ENCODE measurements around the gene MYB. TPM values are rescaled to one million over a fixed set of nuclear protein-coding genes. Genes with fewer than 3 reads are reported as not detected.

Gene MYB
- total and polyA plus RNA-seq, 2 donors (not counting 3 experiments of a cell fraction or from before 2014, with no cell fraction given) = 0.14 to 0.53 TPM

GRCh38 chr6:135191508-135192255 lies 10.6 kb downstream of the MYB start:
- intact Hi-C loops (cut with micrococcal nuclease) (no loop called here), dilution Hi-C loops (cut with MboI; ENCODE audit: extremely low pct_ligation_motif_present, low sequenced_read_pairs) (no loop called here)
- H3K4me2 ChIP-seq (ENCODE audit: insufficient read depth, low read length) = no peak overlapping the region
- no peak overlapping the region for H3K4me3 ChIP-seq (replicated peaks in 1 of 3; ENCODE audit: insufficient read depth in 1 of 3, low read depth in 1 of 3, low read length in 3 of 3)
- no peaks in the 10 kb centered on the region for H4K20me1 ChIP-seq (replicated peaks; ENCODE audit: control insufficient read depth, extremely low read depth, insufficient read depth, low read length)
- no peaks in the 10 kb centered on the region for H3K9me1 ChIP-seq (replicated peaks; ENCODE audit: control insufficient read depth, extremely low read depth, insufficient read depth, low read length)
- DNase-seq (ENCODE audit: low read depth, low spot score) = no peak
- TF ChIP-seq POLR2AphosphoS5 (IDR thresholded peaks at IDR 0.05; ENCODE audit: insufficient read depth, low read depth, low read length) = no peak
- no peak for TF ChIP-seq GATA2 (IDR thresholded peaks at IDR 0.05; ENCODE audit: insufficient read depth, insufficient read length, low read depth, low read length)
- no peak for TF ChIP-seq MAX (IDR thresholded peaks at IDR 0.05; ENCODE audit: insufficient read depth, insufficient read length)
- TF ChIP-seq EZH2 (IDR thresholded peaks at IDR 0.05; ENCODE audit: borderline replicate concordance, low read depth, low read length, severe bottlenecking) = no peak
- no peak overlapping the region for H2AFZ ChIP-seq (ENCODE audit: low read depth, low read length)
- BruUV-seq (replicated peaks) = no TSS peak
- no peaks in the 10 kb centered on the region for H3K9me3 ChIP-seq (replicated peaks; ENCODE audit: control insufficient read depth, insufficient read depth, low read length)
- H3K79me2 ChIP-seq (ENCODE audit: control insufficient read depth, insufficient read depth, low read length) = no peaks in the 10 kb centered on the region
- ChIA-PET POLR2A (no interaction called here), CTCF (interaction anchor here (0.6 to 1.9 kb wide), 2 partner anchors 11 to 227 kb away, joined by 3 to 8 read pairs; no protein-coding TSS in a partner anchor)
- H3K36me3 ChIP-seq (ENCODE audit: control insufficient read depth in 2 of 2, extremely low read depth in 1 of 2, insufficient read depth in 2 of 2, low read length in 2 of 2) = no peaks in the 10 kb centered on the region
- FAIRE-seq = no peak
- H3K4me1 ChIP-seq (ENCODE audit: control insufficient read depth, extremely low read depth, insufficient read depth, low read length) = no peaks in the 10 kb centered on the region
- H3K9ac ChIP-seq (replicated peaks; ENCODE audit: extremely low read depth, insufficient read depth, low read length) = no peak overlapping the region
- no peak overlapping the region for H3K27ac ChIP-seq (ENCODE audit: insufficient read depth, low read depth, low read length)
- no peaks in the 10 kb centered on the region for H3K27me3 ChIP-seq (ENCODE audit: control insufficient read depth in 2 of 2, insufficient read depth in 2 of 2, low read length in 2 of 2)

- dilution Hi-C loops (cut with MboI; ENCODE audit: extremely low pct_ligation_motif_present, low sequenced_read_pairs) (no loop called here), intact Hi-C loops (cut with micrococcal nuclease) (no loop called here)
- H3K4me1 ChIP-seq (ENCODE audit: control insufficient read depth, extremely low read depth, insufficient read depth, low read length) = no peaks in the 10 kb centered on the region
- CTCF ChIA-PET = no interaction called here
- no peak overlapping the region for H3K4me3 ChIP-seq (replicated peaks in 1 of 3; ENCODE audit: insufficient read depth in 1 of 3, low read depth in 1 of 3, low read length in 3 of 3)
- no peak overlapping the region for H3K4me2 ChIP-seq (ENCODE audit: insufficient read depth, low read length)
- BruUV-seq (replicated peaks) = no TSS peak
- no peak overlapping the region for H3K27ac ChIP-seq (ENCODE audit: insufficient read depth, low read depth, low read length)
- H4K20me1 ChIP-seq (replicated peaks; ENCODE audit: control insufficient read depth, extremely low read depth, insufficient read depth, low read length) = no peaks in the 10 kb centered on the region
- POLR2A ChIA-PET = no interaction called here
- no peak overlapping the region for H2AFZ ChIP-seq (ENCODE audit: low read depth, low read length)
- no peak for DNase-seq (ENCODE audit: low read depth, low spot score)
- TF ChIP-seq POLR2AphosphoS5 (IDR thresholded peaks at IDR 0.05; ENCODE audit: insufficient read depth, low read depth, low read length) (no peak), MYC (IDR thresholded peaks at IDR 0.05; ENCODE audit: low read depth, low read length) (no peak), POLR2A (IDR thresholded peaks at IDR 0.05; ENCODE audit: low read depth, low read length) (no peak), FOS (IDR thresholded peaks at IDR 0.05; ENCODE audit: borderline replicate concordance, insufficient read depth, low read length) (no peak), JUN (IDR thresholded peaks at IDR 0.05; ENCODE audit: borderline replicate concordance, insufficient read depth, insufficient read length, low read depth) (no peak), GATA2 (IDR thresholded peaks at IDR 0.05; ENCODE audit: insufficient read depth, insufficient read length, low read depth, low read length) (no peak), EZH2 (IDR thresholded peaks at IDR 0.05; ENCODE audit: borderline replicate concordance, low read depth, low read length, severe bottlenecking) (no peak)
- TF ChIP-seq, protein P1, sequence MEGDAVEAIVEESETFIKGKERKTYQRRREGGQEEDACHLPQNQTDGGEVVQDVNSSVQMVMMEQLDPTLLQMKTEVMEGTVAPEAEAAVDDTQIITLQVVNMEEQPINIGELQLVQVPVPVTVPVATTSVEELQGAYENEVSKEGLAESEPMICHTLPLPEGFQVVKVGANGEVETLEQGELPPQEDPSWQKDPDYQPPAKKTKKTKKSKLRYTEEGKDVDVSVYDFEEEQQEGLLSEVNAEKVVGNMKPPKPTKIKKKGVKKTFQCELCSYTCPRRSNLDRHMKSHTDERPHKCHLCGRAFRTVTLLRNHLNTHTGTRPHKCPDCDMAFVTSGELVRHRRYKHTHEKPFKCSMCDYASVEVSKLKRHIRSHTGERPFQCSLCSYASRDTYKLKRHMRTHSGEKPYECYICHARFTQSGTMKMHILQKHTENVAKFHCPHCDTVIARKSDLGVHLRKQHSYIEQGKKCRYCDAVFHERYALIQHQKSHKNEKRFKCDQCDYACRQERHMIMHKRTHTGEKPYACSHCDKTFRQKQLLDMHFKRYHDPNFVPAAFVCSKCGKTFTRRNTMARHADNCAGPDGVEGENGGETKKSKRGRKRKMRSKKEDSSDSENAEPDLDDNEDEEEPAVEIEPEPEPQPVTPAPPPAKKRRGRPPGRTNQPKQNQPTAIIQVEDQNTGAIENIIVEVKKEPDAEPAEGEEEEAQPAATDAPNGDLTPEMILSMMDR (IDR thresholded peaks at IDR 0.05; ENCODE audit: extremely low read depth in 1 of 2, insufficient read depth in 1 of 2, low read depth in 1 of 2, low read length in 2 of 2) = no peak
- H3K27me3 ChIP-seq (ENCODE audit: control insufficient read depth in 2 of 2, insufficient read depth in 2 of 2, low read length in 2 of 2) = no peaks in the 10 kb centered on the region
- H3K9me3 ChIP-seq (replicated peaks; ENCODE audit: control insufficient read depth, insufficient read depth, low read length) = no peaks in the 10 kb centered on the region
- FAIRE-seq = no peak
- no peak overlapping the region for H3K9ac ChIP-seq (replicated peaks; ENCODE audit: extremely low read depth, insufficient read depth, low read length)
- no peaks in the 10 kb centered on the region for H3K79me2 ChIP-seq (ENCODE audit: control insufficient read depth, insufficient read depth, low read length)
- H3K9me1 ChIP-seq (replicated peaks; ENCODE audit: control insufficient read depth, extremely low read depth, insufficient read depth, low read length) = no peaks in the 10 kb centered on the region
- H3K36me3 ChIP-seq (ENCODE audit: control insufficient read depth in 2 of 2, extremely low read depth in 1 of 2, insufficient read depth in 2 of 2, low read length in 2 of 2) = no peaks in the 10 kb centered on the region
Observed at GRCh38 chr6:135192256-135193174, 11.4 kb downstream of the MYB start.

Data from endothelial cell of umbilical vein (primary cell).